HepG2 (cell line): ENCODE measurements around the gene NT5C1A. TPM values are rescaled to one million over a fixed set of nuclear protein-coding genes. Genes with fewer than 3 reads are reported as not detected.

Experiments used
- ATAC-seq: fragments of 200-7000 bp; cut with Tn5 transposase; 3 replicates; pipeline ENCODE4 v1.9.1; 2020; ENCODE audit warnings: mild to moderate bottlenecking, moderate library complexity
- BruUV-seq: library from RNA; stranded (reverse); fragments of 400-500 nt; replicated peaks from 2 replicates; lab custom pipeline; 2021; lab: Mats Ljungman, UMichigan
- CTCF ChIA-PET: fragments of 300-600 bp; formaldehyde crosslinking; extraction: SDS; loops from one replicate; lab custom pipeline; 2021; ENCODE audit warnings: low total read pairs, inconsistent platforms, low intra/inter-chr PET ratio; lab: Yijun Ruan, JAX
- POLR2A ChIA-PET: fragments of 350-600 bp; sonication (Branson Sonifier 250); formaldehyde crosslinking; loops from one replicate; lab custom pipeline; 2020; ENCODE audit warnings: antibody characterized with exemption, inconsistent platforms; lab: Yijun Ruan, JAX
- DNase-seq: peaks from one replicate; pipeline ENCODE4 v3.0.0-alpha.2; 2015; ENCODE audit warnings: low spot score
- FAIRE-seq: peaks from 3 replicates; lab custom pipeline; 2011; peaks lifted over from hg19 to GRCh38; lab: Jason Lieb, UNC
- H2AFZ ChIP-seq: one replicate; pipeline ENCODE4 v1.6.1; 2011; ENCODE audit warnings: low read length, inconsistent platforms
- H3K27ac ChIP-seq: fragments of 300-600 bp; 3 replicates; pipeline ENCODE4 v1.8.0; 2011; ENCODE audit warnings: mixed run types, mild to moderate bottlenecking, mixed read lengths, low read length, inconsistent platforms; ENCODE audit not compliant: insufficient read depth; ENCODE audit errors: extremely low read length
- H3K27me3 ChIP-seq, 2 experiments: fragments of 200-600 bp in 1 of 2; 2 replicates in 1 of 2; 3 replicates in 1 of 2; pipeline versions ENCODE4 v1.6.0 to v1.8.0; 2011; ENCODE audit warnings: low read length in 2 of 2, mild to moderate bottlenecking in 2 of 2, moderate library complexity in 2 of 2, inconsistent platforms in 1 of 2; ENCODE audit not compliant: insufficient read depth in 2 of 2, control insufficient read depth in 1 of 2
- H3K36me3 ChIP-seq, 2 experiments: fragments of 200-600 bp in 1 of 2; replicated peaks in 1 of 2; 2 replicates in 1 of 2; 3 replicates in 1 of 2; pipeline versions ENCODE4 v1.5.1 to v1.8.0; 2011; ENCODE audit warnings: low read length in 2 of 2, inconsistent platforms in 1 of 2; ENCODE audit not compliant: insufficient read depth in 2 of 2, control insufficient read depth in 1 of 2
- H3K4me1 ChIP-seq: 2 replicates; pipeline ENCODE4 v1.5.1; 2012; ENCODE audit warnings: low read length, inconsistent platforms; ENCODE audit not compliant: insufficient read depth
- H3K4me2 ChIP-seq: 2 replicates; pipeline ENCODE4 v1.6.0; 2011; ENCODE audit warnings: low read depth, low read length, inconsistent platforms
- H3K4me3 ChIP-seq, 3 experiments: fragments of 200-600 bp in 1 of 3; sonication (generic), shearing (Covaris generic) in 1 of 3; replicated peaks in 1 of 3; 2 replicates each; pipeline ENCODE4 v1.5.1; 2011 to 2016; ENCODE audit warnings: low read length in 3 of 3, inconsistent platforms in 2 of 3, low read depth in 2 of 3, mild to moderate bottlenecking in 2 of 3, control low read depth in 1 of 3, mixed read lengths in 1 of 3; ENCODE audit not compliant: insufficient read depth in 1 of 3
- H3K79me2 ChIP-seq: one replicate; pipeline ENCODE4 v1.6.1; 2011; ENCODE audit warnings: low read length, inconsistent platforms; ENCODE audit not compliant: insufficient read depth
- H3K9ac ChIP-seq: 2 replicates; pipeline ENCODE4 v1.6.0; 2011; ENCODE audit warnings: mild to moderate bottlenecking, low read depth, low read length, inconsistent platforms; ENCODE audit not compliant: insufficient read depth
- H3K9me3 ChIP-seq: 2 replicates; pipeline ENCODE4 v1.5.1; 2012; ENCODE audit warnings: mild to moderate bottlenecking, low read length
- H4K20me1 ChIP-seq: 2 replicates; pipeline ENCODE4 v1.6.0; 2011; ENCODE audit warnings: inconsistent platforms, mild to moderate bottlenecking, low read length, moderate library complexity; ENCODE audit not compliant: insufficient read depth
- AKAP8 ChIP-seq: sonication (generic); formaldehyde crosslinking; IDR thresholded peaks from 2 replicates; pipeline ENCODE4 v1.5.1; 2020; ENCODE audit warnings: mild to moderate bottlenecking, missing genetic modification reagents
- ATF3 ChIP-seq: sonication (generic); formaldehyde crosslinking; IDR thresholded peaks from 2 replicates; pipeline ENCODE4 v1.4.0; 2020; ENCODE audit warnings: missing genetic modification reagents
- GPN1 ChIP-seq: sonication (generic); formaldehyde crosslinking; IDR thresholded peaks from 2 replicates; pipeline ENCODE4 v1.5.1; 2020; ENCODE audit warnings: missing genetic modification reagents, borderline replicate concordance
- HOXD1 ChIP-seq: sonication (generic); formaldehyde crosslinking; IDR thresholded peaks from 2 replicates; pipeline ENCODE4 v1.5.0; 2020; ENCODE audit warnings: missing genetic modification reagents
- RELA ChIP-seq: sonication (generic); formaldehyde crosslinking; IDR thresholded peaks from 2 replicates; pipeline ENCODE4 v1.4.0; 2020; ENCODE audit warnings: missing genetic modification reagents
- REPIN1 ChIP-seq: sonication (generic); formaldehyde crosslinking; IDR thresholded peaks from 2 replicates; pipeline ENCODE4 v1.8.0; 2022; ENCODE audit warnings: missing genetic modification reagents, low read depth, mild to moderate bottlenecking, borderline replicate concordance
- RFX5 ChIP-seq: IDR thresholded peaks from 2 replicates; pipeline ENCODE4 v1.6.1; 2011; ENCODE audit warnings: low read depth, low read length, improper control_type of control experiment
- SOX13 ChIP-seq, 3 experiments: fragments of 450-650 bp in 1 of 3; sonication (generic) in 1 of 3; formaldehyde crosslinking in 1 of 3; IDR thresholded peaks in 2 of 3; conservative IDR thresholded peaks in 1 of 3; 2 replicates each; pipeline versions ENCODE4 v1.5.0 to v1.6.1; 2016 to 2020; ENCODE audit warnings: antibody characterized with exemption in 1 of 3, mild to moderate bottlenecking in 1 of 3, missing compliant biosample characterization in 1 of 3, missing genetic modification reagents in 1 of 3, moderate library complexity in 1 of 3
- ZNF143 ChIP-seq: sonication (generic); formaldehyde crosslinking; IDR thresholded peaks from 2 replicates; pipeline ENCODE4 v1.4.0; 2020; ENCODE audit warnings: missing genetic modification reagents
- ZNF451 ChIP-seq: sonication (generic); formaldehyde crosslinking; IDR thresholded peaks from 2 replicates; pipeline ENCODE4 v1.5.0; 2020; ENCODE audit warnings: mild to moderate bottlenecking, missing genetic modification reagents
- ZNF670 ChIP-seq: sonication (generic); formaldehyde crosslinking; IDR thresholded peaks from 2 replicates; pipeline ENCODE4 v1.8.0; 2022; ENCODE audit warnings: mild to moderate bottlenecking, missing genetic modification reagents, borderline replicate concordance
- WGBS: methylation state at CpG from one replicate; pipeline ENCODE4 v1.1.6; 2017; ENCODE audit warnings: low lambda C conversion rate; 5-methylcytosine and 5-hydroxymethylcytosine counted together
- in situ Hi-C: cut with HindIII; loops from 2 replicates; pipeline ENCODE4 v1.10.0; 2017; ENCODE audit warnings: low pct_unique_long_range_greater_than_20kb; ENCODE audit not compliant: extremely low pct_ligation_motif_present
- intact Hi-C: fragments of 100-400 bp; cut with micrococcal nuclease; formaldehyde crosslinking; loops from one replicate; pipeline ENCODE4 v1.10.0; 2022; ENCODE audit not compliant: unreplicated experiment
- polyA plus RNA-seq, 8 experiments: library from polyadenylated mRNA; depleted of rRNA in 3 of 8; stranded (reverse) in 7 of 8; unstranded in 1 of 8; fragments of >200 nt; fragmentation: Illumina TruSeq in 4 of 8; extraction: Trizol in 4 of 8; gene quantifications; 2 replicates each; pipeline versions ENCODE4 v1.2.1 to v1.2.3, GENCODE V29; 2011 to 2016; ENCODE audit warnings: low read depth in 4 of 8, missing spikeins in 1 of 8, mixed read lengths in 1 of 8; ENCODE audit not compliant: insufficient read depth in 1 of 8
- total RNA-seq, 5 experiments: library from RNA; depleted of rRNA; stranded (reverse); fragments of >200 nt; fragmentation: Illumina TruSeq; extraction: Trizol; gene quantifications; 2 replicates each; pipeline ENCODE4 v1.2.3, GENCODE V29; 2016; ENCODE audit warnings: low read depth in 1 of 5
- TF ChIP-seq, protein P1 (sequence below): sonication (generic); formaldehyde crosslinking; IDR thresholded peaks from 2 replicates; pipeline ENCODE4 v1.5.1; 2020; ENCODE audit warnings: mild to moderate bottlenecking, moderate library complexity, missing genetic modification reagents
- TF ChIP-seq, protein P2 (sequence below): sonication (generic); formaldehyde crosslinking; IDR thresholded peaks from 2 replicates; pipeline ENCODE4 v1.4.0; 2020; ENCODE audit warnings: missing genetic modification reagents, borderline replicate concordance

The NT5C1A gene
- total and polyA plus RNA-seq, 2 of the 13 experiments (the other 11 are each of a cell fraction or from before 2014, with no cell fraction given): not detected

DNA sequence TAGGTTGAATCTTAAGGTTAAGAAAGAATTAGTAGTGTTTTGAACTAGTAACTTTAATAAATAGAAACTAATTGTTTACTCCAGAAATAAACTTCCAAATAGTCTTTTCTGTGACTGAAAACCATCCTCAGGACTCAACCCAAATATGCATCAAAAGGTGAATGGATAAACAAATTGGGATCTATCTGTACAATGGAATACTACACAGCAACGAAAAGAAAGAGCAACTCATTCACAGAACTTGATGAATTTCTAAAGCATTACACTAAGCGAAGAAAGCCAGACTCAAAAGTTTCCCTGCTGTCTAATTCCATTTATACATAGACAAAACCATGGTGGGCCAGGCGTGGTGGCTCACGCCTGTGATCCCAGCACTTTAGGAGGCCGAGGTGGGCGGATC, 57.4 kb downstream of the NT5C1A start:
- no peaks in the 10 kb centered on the region for H4K20me1 ChIP-seq
- intact Hi-C loops: loop anchor here (2.0 kb wide), 1 partner anchor 48 kb away; no protein-coding TSS in a partner anchor
- no peak overlapping the region for H3K4me3 ChIP-seq
- TF ChIP-seq GPN1 (CRISPR knock-in tag): no peak
- H3K27ac ChIP-seq: no peak overlapping the region
- peaks cover 0 to 5% of the 10 kb centered on the region in 2 experiments; a peak in 1 of 5 replicates for H3K27me3 ChIP-seq
- H3K79me2 ChIP-seq: no peaks in the 10 kb centered on the region
- H3K9me3 ChIP-seq: no peaks in the 10 kb centered on the region
- H3K4me2 ChIP-seq: no peak overlapping the region
- ATAC-seq: no peak
- in situ Hi-C loops: no loop called here
- H3K4me1 ChIP-seq: peaks cover 12% of the 10 kb centered on the region; the same call in 1 of the 2 replicates
- H2AFZ ChIP-seq: no peak overlapping the region
- WGBS: 47% methylated on average over 6 of the region's 6 CpGs
- BruUV-seq: no TSS peak
- POLR2A ChIA-PET: no interaction called here
- H3K36me3 ChIP-seq: no peaks in the 10 kb centered on the region
- no peak for DNase-seq
- no peak for FAIRE-seq
- CTCF ChIA-PET: no interaction called here
- H3K9ac ChIP-seq: no peak overlapping the region

DNA sequence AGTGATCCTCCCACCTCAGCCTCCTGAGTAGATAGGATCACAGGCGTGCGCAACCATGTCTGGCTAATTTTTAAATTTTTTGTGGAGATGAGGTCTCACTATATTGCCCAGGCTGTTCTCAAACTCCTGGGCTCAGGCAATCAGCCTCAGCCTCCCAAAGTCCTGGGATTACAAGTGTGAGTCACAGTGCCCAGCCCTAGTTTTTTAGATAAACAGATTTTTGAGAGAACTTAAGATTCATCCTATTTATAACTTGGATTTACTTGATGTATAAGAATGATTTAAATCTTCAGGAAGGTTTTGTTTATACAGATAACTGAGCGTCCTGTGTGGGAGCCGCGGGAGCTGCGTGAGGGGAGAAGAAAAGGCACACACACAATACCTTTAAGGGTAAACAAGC, 58.7 kb downstream of the NT5C1A start:
- Histone ChIP-seq H3K4me2 (no peak overlapping the region), H3K36me3 (no peaks in the 10 kb centered on the region), H3K27ac (no peak overlapping the region), H3K4me1 (peaks cover 16% of the 10 kb centered on the region; the same call in 1 of the 2 replicates), H3K27me3 (peaks cover 0 to 5% of the 10 kb centered on the region in 2 experiments; a peak in 1 of 5 replicates), H3K9me3 (no peaks in the 10 kb centered on the region), H2AFZ (no peak overlapping the region), H3K4me3 (no peak overlapping the region), H3K79me2 (no peaks in the 10 kb centered on the region), H4K20me1 (no peaks in the 10 kb centered on the region), H3K9ac (no peak overlapping the region)
- intact Hi-C loops: no loop called here
- DNase-seq: no peak
- in situ Hi-C loops: no loop called here
- no TSS peak for BruUV-seq
- FAIRE-seq: no peak
- CTCF ChIA-PET: no interaction called here
- POLR2A ChIA-PET: no interaction called here
- 62% methylated on average over 6 of the region's 6 CpGs for WGBS
- no peak for ATAC-seq
- TF ChIP-seq AKAP8 (CRISPR knock-in tag) (no peak), ATF3 (CRISPR knock-in tag) (no peak), SOX13 (IDR thresholded peaks at IDR 0.05) (no peak), SOX13 (CRISPR knock-in tag; conservative IDR thresholded peaks at IDR 0.05 in 1 of 2, IDR thresholded peaks at IDR 0.05 in 1 of 2) (no peak), REPIN1 (CRISPR knock-in tag) (no peak), RFX5 (no peak), ZNF451 (CRISPR knock-in tag) (no peak), HOXD1 (CRISPR knock-in tag) (no peak), ZNF143 (CRISPR knock-in tag) (no peak), ZNF670 (no peak), RELA (CRISPR knock-in tag) (no peak)
- TF ChIP-seq, protein P1, sequence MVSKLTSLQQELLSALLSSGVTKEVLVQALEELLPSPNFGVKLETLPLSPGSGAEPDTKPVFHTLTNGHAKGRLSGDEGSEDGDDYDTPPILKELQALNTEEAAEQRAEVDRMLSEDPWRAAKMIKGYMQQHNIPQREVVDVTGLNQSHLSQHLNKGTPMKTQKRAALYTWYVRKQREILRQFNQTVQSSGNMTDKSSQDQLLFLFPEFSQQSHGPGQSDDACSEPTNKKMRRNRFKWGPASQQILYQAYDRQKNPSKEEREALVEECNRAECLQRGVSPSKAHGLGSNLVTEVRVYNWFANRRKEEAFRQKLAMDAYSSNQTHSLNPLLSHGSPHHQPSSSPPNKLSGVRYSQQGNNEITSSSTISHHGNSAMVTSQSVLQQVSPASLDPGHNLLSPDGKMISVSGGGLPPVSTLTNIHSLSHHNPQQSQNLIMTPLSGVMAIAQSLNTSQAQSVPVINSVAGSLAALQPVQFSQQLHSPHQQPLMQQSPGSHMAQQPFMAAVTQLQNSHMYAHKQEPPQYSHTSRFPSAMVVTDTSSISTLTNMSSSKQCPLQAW (CRISPR knock-in tag): no peak
- TF ChIP-seq, protein P2, sequence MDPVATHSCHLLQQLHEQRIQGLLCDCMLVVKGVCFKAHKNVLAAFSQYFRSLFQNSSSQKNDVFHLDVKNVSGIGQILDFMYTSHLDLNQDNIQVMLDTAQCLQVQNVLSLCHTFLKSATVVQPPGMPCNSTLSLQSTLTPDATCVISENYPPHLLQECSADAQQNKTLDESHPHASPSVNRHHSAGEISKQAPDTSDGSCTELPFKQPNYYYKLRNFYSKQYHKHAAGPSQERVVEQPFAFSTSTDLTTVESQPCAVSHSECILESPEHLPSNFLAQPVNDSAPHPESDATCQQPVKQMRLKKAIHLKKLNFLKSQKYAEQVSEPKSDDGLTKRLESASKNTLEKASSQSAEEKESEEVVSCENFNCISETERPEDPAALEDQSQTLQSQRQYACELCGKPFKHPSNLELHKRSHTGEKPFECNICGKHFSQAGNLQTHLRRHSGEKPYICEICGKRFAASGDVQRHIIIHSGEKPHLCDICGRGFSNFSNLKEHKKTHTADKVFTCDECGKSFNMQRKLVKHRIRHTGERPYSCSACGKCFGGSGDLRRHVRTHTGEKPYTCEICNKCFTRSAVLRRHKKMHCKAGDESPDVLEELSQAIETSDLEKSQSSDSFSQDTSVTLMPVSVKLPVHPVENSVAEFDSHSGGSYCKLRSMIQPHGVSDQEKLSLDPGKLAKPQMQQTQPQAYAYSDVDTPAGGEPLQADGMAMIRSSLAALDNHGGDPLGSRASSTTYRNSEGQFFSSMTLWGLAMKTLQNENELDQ (CRISPR knock-in tag): no peak
